ENCODE results near the gene PLA2G4E.

The PLA2G4E gene, protein sequence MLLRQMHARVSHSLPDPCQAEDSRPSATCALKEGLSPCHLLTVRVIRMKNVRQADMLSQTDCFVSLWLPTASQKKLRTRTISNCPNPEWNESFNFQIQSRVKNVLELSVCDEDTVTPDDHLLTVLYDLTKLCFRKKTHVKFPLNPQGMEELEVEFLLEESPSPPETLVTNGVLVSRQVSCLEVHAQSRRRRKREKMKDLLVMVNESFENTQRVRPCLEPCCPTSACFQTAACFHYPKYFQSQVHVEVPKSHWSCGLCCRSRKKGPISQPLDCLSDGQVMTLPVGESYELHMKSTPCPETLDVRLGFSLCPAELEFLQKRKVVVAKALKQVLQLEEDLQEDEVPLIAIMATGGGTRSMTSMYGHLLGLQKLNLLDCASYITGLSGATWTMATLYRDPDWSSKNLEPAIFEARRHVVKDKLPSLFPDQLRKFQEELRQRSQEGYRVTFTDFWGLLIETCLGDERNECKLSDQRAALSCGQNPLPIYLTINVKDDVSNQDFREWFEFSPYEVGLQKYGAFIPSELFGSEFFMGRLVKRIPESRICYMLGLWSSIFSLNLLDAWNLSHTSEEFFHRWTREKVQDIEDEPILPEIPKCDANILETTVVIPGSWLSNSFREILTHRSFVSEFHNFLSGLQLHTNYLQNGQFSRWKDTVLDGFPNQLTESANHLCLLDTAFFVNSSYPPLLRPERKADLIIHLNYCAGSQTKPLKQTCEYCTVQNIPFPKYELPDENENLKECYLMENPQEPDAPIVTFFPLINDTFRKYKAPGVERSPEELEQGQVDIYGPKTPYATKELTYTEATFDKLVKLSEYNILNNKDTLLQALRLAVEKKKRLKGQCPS

DNA sequence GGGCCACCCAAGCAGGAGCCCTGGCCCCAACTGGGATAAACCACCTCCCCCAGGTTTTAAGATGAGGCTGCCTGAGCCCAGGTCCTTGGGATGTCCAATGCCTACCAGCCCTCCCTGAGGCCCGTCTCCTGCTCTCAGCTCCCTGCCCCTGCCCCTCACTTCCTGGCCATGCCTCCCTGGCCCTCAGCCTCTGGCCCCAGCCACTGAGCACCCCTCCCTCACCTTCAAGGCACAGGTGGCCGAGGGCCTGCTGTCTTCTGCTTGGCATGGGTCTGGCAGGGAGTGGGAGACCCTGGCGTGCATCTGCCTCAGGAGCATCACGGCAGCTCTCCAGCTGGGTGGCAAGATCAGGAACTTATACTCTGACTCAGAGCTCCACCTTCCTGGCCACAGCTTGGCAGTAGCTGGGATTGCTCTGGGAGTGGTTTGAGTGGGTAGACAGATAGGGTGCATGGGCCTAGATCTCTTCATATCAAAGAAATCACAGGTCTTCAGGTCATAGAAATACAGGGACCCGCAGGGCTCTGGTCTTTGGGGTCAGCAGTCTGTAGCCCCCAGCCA is at the start of gene PLA2G4E:
PLA2G4E (minus strand) TSS at position 330 of the 561 bp plus-strand sequence; CDS start at position 318, 12 bp downstream.
- no peak for DNase-seq

DNA sequence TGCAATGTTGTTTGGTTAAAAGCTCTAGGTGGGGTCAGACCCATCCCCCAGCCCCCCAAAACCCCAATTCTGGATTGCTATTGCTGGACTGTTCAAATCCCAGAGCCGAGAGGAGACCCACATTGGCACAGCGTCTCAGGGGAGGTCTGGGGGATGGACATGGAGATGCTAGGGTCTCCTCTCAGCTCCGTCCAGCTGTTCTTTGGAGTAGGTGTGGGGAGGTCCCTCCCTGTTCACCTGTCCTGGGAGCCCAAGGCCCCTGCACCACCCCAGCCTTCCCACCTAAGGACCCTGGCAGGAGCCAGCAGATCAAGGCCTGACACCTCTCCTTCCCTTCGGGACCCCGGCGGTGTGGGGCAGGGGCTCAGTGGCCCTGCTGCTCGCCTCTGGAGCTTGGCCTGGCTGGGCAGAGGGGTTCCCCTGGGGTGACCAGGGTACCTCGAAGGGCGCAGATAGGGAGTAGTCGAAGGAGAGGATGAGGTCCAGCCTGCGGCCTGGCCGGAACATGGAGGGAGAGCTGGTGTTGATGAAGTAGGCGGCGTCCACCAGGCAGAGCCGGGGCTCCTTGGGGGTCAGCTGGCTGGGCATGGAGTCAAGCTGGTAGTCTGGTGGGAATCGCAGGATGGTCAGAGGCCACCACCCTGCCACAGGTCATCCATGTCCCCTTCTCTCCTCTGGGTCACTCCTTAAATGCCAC is 49.6 kb upstream of the PLA2G4E start:
- DNase-seq, result no peak

DNA sequence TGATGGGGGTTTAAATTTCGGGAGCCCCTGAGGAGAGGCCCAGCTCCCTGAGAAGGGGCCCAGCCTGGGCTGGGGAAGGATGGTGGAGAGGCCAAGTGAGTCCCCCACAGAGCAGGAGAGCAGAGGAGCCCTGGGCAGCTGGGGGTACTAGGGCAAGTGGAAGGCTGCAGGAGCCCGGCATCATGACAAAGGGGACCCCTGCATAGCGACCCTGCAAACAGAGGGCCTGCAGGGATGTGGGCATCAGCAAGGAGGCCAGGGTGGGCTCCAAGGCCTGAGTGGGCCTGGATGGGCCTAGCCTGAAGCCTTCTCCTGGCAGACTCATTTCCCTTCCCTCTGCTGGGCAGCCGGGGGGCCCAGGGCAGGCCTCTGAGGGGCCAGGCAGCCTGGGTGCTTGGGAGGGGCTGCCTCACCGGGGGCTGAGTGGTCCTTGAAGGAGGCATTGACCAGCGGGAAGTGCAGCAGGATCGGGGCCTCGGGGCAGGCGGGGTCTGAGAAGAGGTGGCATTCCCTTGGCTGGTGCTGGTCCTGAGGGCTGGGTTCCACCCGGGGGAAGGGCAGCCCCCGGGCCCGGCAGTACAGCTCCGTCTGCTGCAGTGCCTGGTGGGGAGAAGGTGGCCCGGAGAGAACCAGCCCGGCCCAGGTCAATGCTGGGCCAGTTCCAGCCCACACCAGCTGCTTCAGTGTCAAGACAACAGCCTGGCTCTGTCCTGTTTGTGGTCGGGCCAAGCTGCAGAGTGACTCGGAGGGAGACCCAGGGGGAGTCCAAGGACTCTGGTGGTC is 48.8 kb upstream of the PLA2G4E start:
- no peak for DNase-seq

GRCh38 chr15:42069025-42069424 is 48.2 kb upstream of the PLA2G4E start:
- DNase-seq, result no peak

DNA sequence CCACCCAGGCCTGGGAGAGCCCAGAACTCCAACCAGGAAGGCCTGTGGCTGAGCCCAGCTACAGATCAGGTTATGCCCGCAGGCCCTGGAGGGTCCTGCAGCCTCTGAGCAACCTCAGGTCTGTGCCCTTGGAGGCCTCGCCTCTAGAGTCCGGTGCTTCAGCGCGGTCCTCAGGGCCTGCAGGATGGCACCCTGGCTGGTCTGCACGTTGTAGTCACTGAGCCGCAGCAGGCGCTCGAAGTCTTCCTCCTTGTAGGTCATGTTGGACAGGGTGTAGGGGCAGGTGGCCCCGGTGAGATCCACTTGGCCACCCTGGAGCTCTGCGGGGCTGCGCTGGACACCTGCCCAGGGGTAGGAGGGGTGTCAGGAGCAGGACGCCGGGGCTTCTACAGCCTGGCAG is 47.8 kb upstream of the PLA2G4E start:
- no peak for DNase-seq

DNA sequence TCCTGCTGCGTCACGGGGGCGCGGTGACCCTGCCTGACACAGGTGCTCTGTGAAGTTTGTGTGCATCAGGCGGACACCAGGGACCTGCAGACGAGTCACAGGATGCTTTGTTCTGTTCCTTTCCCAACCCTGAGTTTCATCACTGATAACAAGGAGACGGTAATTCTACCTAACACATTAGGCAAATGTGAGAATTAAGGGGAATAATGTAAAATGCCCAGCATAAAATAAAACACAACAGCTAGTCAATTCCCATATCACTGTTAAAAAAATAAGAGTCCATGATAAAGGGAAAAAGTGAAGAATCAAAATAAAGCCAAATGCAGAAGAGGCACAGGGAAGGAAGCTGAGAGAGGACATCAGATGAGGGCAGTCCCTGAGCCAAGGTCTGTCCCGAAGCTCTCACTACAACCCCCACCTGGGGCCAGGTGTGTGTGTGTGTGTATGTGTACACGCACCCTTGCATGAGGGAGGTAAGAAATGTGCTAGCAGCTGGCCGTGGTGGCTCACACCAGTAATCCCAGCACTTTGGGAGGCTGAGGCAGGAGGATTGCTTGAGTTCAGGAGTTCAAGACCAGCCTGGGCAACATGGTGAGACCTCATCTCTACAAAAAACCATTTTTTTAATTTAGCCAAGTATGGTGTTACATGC is 46.0 kb upstream of the PLA2G4E start:
- DNase-seq, result no peak

DNA sequence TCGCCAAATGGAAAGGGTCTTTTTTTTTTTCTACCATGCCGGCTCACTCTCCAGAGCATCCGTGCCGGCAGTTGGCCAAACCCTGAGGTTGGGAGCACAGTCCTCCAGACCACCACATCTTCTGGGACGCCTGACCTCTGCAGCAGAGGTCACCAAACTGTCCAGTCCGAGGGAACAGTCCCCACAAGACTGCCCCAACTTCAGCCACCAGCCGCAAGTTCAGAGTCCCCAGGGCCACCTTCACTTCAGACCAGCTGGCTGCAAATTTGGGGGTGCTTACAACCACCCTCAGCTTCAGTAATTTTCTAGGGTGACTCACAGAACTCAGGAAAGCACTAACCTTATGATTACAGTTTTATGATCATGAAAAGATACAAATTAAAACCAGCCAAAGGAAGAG is 44.6 kb upstream of the PLA2G4E start:
- no peak for DNase-seq

DNA sequence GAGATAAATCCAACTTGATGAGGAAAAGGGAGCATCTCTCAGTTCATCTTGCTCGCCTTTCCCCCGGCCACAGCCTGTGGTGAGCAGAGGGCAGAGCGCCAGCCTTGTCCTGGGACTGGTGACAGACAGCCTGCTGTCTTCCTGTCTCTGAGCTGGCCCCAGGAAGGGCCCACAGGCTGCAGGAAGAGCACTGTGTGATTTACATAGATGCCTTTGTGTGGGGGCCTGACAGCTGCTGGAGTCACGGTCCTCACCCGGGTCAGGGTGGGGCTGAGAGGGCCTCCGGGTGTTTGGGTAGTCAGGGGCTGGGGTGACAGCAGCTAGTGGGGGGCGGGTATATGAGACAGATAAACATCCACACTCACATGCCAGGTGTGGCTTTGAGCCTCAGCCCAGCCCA is 44.2 kb upstream of the PLA2G4E start:
- DNase-seq, result no peak

- no peak for DNase-seq
Measured at GRCh38 chr15:42064271-42064670, 43.4 kb upstream of the PLA2G4E start.

DNA sequence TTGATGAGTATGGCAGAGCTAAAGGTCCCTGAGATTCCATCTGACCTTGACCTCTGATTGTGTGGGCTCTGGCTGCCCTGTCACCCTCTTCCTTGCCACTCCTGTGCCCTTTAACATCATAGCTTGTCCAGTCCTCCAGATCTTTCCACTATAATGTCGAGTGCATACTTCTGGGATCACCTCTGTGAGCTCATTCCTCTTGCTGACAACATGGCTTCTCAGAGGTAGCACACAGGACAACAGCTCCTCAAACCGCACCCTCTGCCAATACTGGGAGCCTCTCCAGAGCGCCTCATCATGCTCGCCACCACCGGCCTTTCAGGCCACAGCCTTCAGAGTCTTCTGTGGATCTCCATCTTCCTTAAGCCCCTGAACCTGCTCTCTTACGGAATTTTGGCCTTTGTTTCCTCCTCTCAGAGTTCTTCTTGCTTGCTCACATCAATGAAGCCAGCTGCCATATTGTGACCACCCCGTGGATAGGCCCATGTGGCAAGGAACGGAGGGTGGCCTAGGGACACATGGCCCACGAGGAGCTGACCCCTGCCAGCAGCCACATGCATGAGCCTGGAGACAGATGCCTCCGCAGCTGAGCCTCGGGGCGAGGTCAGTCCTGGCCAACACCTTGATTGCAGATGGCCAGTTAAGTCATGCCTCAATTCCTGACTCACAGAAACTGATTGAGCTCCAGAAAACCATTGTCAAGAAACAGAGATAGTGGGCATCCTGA is 42.4 kb upstream of the PLA2G4E start:
- no peak for DNase-seq

- no peak for DNase-seq
Measured at GRCh38 chr15:42062284-42062806, 41.5 kb upstream of the PLA2G4E start.

DNA sequence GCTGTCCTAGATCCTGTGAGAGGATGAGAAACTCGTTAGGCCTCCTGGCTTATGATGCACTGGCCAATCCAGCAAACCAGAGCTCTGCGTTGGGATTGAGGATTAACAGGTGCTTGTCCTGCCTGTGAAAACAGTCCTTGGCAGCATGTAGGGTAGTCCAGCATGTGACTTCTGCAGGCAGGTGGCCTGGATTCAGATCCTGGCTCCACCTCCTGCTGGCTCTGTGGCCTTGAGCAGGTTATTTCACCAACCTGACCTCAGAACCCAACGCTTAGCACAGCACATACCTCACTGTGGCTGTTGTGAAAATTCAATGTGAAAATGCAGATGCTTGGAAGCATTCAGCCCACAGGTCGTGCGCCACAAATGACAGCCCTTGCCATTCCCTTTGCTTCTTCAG is 40.0 kb upstream of the PLA2G4E start:
- no peak for DNase-seq

- DNase-seq, result no peak
Measured at GRCh38 chr15:42060477-42060763, 39.6 kb upstream of the PLA2G4E start.

DNA sequence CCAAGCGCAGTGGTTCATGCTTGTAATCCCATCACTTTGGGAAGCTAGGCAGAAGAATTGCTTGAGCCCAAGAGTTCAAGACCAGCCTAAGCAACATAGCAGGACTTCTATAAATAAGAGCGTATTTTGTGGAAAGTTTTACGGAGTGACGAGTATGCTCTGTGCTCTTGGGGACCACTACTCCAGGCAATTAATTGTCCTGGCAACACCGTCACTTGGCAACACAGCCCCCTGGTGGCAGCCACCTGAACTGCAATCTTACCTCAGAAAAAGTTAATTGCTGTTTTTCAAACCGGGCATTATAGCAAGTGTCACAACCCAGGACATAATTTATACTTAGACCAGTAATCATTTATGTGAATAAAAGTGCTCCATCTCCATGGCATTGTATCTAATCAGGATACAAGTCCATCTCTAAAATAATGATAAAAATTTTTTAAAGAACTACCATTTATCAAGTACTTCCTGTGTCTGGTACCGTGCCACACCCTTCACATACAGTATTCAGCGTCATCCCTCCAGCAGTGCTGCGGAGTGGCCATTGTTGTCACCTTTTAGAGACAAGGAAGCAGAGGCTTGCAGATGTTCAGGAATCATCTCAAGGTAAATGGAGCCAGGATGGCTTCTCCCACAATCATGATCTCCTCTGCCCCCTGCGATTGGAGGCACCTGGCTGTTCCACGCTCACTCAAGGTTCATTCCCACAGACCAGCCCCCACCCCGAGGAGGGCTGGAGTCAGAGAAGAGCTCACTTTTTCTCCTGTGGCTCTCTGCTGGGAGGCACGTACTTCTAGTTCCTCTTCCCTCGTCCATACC is 39.0 kb upstream of the PLA2G4E start:
- DNase-seq, result no peak

DNA sequence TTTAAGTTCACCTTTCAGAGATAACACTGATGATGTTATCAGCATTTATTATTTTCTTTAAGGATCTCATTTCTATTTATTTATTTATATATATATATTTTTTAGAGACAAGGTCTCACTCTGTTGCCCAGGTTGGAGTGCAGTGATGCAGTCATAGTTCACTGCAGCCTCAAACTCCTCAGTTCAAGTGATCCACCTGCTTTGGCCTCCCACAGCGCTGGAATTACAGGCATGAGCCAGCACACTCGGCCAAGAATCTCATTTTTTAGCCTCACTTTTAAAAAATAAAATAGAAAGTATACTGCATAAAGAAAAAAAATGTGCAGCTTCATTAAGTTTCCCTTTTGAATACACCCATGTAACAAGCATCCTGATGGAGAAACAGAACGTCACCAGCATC is 37.9 kb upstream of the PLA2G4E start:
- no peak for DNase-seq

- no peak for DNase-seq
Measured at GRCh38 chr15:42057799-42058646, 37.2 kb upstream of the PLA2G4E start.

DNA sequence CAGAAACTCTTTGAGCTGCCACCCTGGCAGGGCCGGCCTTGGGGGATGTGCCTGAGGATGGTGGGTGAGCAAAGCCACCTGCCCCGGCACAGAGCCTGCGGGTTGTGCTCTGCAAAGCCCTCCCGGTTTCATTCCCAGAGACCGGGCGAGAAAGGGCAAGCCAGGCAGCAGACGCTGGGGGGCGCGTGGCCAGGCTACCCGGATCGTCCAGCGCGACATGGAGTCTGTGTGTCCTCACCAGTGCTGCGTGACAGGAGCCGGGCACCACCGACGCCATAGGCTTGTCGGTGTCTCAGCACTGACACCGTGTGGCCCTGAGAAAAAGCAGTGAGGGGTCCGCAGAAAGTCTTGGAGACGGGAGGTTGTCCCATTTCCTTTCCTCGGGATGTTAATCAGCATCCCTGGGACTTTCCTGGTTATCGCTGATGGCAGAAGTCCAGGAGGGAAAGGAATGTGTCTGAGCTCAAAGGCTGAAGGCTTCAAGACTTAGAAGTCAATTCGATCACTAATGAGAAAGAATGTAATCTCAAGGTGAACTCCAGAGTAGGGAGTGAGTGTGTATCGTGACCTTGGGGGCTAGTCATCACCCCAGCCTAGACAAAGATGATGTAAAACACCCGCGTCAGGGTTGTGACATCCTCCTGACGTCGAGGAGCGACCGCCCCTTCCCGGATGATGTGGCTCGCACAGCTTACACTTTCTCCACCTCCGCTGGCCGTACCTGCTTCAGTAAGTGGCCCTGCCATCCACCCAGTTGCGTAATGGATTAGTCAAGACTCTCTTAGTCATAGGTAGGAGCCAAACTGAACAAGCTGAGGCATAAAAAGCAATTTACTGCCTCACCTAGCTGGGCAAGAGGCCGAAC is 36.3 kb upstream of the PLA2G4E start:
- peak; percentile 58 to 65 for DNase-seq

- no peak for DNase-seq
Measured at GRCh38 chr15:42053914-42054313, 33.1 kb upstream of the PLA2G4E start.
